PC-3 (cell line): ENCODE results near the gene KCNB1.

Source experiments
- EZH2 ChIP-seq: fragments of 300-600 bp; sonication (generic); IDR thresholded peaks from one replicate; pipeline ENCODE4 v1.6.1; 2017; ENCODE audit warnings: antibody characterized with exemption, mild to moderate bottlenecking, low read length; ENCODE audit not compliant: unreplicated experiment
- EZH2phosphoT487 ChIP-seq: fragments of 300-600 bp; sonication (generic); IDR thresholded peaks from 2 replicates; pipeline ENCODE4 v1.6.1; 2018; ENCODE audit warnings: mild to moderate bottlenecking, antibody characterized with exemption, low read length, borderline replicate concordance
- TF ChIP-seq, protein P1 (sequence below): fragments of 300-600 bp; sonication (generic); conservative IDR thresholded peaks from 2 replicates; pipeline ENCODE4 v1.5.1; 2017; ENCODE audit warnings: antibody characterized with exemption, low read depth, mild to moderate bottlenecking, low read length

DNA sequence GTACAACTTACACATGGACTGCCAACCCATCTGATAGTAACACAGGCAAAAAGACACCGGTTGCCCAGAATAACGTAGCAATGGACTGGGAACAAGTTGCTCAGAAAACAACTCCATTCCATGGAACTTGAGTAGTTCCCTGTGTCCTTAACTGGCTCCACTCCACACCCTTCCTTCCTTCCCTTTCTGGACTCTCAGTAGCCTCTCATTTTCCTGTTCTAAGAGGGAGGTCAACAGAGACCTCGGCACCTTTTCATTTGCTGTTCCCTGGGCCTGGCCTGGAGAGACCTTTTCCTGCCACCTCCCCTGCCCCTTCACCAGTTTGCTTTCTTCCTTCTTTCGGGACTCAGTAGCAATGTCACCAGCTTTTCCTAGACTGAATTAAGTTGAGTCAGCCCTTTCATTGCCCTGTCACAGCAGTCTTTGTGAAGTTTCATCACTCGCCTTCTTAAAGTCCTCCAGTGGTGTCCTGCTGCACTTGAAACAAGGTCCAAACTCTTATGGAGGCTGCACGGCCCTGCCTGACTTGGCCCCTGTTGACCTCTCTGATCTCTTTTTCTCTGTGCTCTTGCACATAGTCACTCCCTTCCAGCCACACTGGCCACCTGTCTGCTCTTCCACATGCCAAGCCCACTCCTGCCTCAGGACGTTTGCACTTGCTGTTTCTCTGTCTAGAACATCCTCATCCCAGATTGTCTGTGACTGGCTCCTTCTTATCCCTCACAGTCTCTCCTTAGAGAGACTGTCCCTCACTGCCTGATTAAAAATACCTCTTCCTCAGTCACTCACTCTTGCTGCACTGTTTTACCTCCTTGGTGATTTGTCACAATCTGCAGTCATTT lies 90.8 kb downstream of the KCNB1 start:
- TF ChIP-seq EZH2 = no peak
- TF ChIP-seq, protein P1, sequence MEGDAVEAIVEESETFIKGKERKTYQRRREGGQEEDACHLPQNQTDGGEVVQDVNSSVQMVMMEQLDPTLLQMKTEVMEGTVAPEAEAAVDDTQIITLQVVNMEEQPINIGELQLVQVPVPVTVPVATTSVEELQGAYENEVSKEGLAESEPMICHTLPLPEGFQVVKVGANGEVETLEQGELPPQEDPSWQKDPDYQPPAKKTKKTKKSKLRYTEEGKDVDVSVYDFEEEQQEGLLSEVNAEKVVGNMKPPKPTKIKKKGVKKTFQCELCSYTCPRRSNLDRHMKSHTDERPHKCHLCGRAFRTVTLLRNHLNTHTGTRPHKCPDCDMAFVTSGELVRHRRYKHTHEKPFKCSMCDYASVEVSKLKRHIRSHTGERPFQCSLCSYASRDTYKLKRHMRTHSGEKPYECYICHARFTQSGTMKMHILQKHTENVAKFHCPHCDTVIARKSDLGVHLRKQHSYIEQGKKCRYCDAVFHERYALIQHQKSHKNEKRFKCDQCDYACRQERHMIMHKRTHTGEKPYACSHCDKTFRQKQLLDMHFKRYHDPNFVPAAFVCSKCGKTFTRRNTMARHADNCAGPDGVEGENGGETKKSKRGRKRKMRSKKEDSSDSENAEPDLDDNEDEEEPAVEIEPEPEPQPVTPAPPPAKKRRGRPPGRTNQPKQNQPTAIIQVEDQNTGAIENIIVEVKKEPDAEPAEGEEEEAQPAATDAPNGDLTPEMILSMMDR = no peak
- no peak for TF ChIP-seq EZH2phosphoT487
